HL-60 (cell line): ENCODE measurements around the gene CDR2L.
"Not testable (repeated sequence)": the region's sequence is repeated elsewhere in the genome, so short reads cannot be mapped to it uniquely, and the experiment has no call there.

ENCODE experiments used
- GABPA ChIP-seq: IDR thresholded peaks from 2 replicates; pipeline ENCODE4 v1.6.1; 2012; ENCODE audit warnings: low read depth
- POLR2AphosphoS5 ChIP-seq: IDR thresholded peaks from 2 replicates; pipeline ENCODE4 v1.6.1; 2012; ENCODE audit warnings: low read depth
- TF ChIP-seq, protein P1 (sequence below): IDR thresholded peaks from one replicate; pipeline ENCODE4 v1.5.1; 2011; ENCODE audit warnings: low read length, control low read depth, inconsistent platforms; ENCODE audit not compliant: insufficient read depth
- TF ChIP-seq, protein P2 (sequence below): IDR thresholded peaks from 2 replicates; pipeline ENCODE4 v1.6.1; 2012; ENCODE audit warnings: low read depth; ENCODE audit not compliant: insufficient replicate concordance

DNA sequence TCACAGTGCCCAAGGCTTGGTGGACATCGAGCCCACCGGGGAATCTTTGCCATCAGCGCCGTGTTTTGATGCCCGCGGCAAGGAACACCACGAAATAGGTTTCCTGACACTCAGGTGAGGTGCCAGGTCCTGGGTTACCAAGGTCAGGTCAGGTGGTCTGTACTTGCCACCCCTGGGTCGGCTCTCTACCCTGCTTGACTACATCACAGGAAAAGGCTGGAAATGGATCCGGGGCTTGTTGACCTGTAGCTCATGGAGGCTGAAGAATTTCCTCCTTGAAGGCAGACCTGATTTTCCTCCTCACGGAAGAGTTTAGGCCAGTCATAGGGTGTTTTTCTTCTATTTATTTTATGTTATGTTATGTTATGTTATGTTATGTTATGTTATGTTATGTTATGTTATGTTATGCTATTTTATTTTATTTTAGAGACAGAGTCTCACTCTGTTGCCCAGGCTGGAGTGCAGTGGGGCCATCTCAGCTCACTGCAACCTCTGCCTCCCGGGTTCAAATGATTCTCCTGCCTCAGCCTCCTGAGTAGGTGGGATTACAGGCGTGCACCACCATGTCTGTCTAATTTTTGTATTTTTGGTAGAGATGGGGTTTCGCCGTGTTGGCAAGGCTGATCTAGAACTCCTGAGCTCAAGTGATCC is 4.6 kb upstream of the CDR2L start:
- not testable (repeated sequence) for TF ChIP-seq POLR2AphosphoS5, GABPA
- TF ChIP-seq, protein P1, sequence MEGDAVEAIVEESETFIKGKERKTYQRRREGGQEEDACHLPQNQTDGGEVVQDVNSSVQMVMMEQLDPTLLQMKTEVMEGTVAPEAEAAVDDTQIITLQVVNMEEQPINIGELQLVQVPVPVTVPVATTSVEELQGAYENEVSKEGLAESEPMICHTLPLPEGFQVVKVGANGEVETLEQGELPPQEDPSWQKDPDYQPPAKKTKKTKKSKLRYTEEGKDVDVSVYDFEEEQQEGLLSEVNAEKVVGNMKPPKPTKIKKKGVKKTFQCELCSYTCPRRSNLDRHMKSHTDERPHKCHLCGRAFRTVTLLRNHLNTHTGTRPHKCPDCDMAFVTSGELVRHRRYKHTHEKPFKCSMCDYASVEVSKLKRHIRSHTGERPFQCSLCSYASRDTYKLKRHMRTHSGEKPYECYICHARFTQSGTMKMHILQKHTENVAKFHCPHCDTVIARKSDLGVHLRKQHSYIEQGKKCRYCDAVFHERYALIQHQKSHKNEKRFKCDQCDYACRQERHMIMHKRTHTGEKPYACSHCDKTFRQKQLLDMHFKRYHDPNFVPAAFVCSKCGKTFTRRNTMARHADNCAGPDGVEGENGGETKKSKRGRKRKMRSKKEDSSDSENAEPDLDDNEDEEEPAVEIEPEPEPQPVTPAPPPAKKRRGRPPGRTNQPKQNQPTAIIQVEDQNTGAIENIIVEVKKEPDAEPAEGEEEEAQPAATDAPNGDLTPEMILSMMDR = not testable (repeated sequence)
- TF ChIP-seq, protein P2, sequence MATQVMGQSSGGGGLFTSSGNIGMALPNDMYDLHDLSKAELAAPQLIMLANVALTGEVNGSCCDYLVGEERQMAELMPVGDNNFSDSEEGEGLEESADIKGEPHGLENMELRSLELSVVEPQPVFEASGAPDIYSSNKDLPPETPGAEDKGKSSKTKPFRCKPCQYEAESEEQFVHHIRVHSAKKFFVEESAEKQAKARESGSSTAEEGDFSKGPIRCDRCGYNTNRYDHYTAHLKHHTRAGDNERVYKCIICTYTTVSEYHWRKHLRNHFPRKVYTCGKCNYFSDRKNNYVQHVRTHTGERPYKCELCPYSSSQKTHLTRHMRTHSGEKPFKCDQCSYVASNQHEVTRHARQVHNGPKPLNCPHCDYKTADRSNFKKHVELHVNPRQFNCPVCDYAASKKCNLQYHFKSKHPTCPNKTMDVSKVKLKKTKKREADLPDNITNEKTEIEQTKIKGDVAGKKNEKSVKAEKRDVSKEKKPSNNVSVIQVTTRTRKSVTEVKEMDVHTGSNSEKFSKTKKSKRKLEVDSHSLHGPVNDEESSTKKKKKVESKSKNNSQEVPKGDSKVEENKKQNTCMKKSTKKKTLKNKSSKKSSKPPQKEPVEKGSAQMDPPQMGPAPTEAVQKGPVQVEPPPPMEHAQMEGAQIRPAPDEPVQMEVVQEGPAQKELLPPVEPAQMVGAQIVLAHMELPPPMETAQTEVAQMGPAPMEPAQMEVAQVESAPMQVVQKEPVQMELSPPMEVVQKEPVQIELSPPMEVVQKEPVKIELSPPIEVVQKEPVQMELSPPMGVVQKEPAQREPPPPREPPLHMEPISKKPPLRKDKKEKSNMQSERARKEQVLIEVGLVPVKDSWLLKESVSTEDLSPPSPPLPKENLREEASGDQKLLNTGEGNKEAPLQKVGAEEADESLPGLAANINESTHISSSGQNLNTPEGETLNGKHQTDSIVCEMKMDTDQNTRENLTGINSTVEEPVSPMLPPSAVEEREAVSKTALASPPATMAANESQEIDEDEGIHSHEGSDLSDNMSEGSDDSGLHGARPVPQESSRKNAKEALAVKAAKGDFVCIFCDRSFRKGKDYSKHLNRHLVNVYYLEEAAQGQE = not testable (repeated sequence)
